ENCODE measurements around the gene OSBPL10.

GRCh38 chr3:31750341-31750740, 230.7 kb downstream of the OSBPL10 start:
- TF ChIP-seq CTCF (IDR thresholded peaks at IDR 0.05; ENCODE audit: insufficient read depth, low read depth, low read length) (no peak), EZH2 (IDR thresholded peaks at IDR 0.05; ENCODE audit: insufficient read depth, low read length) (no peak)

All from astrocyte (in vitro differentiated cells and primary cell).